Suprapubic skin (tissue), 4 donors: ENCODE results near the gene DUOXA1. TPM values are rescaled to one million over a fixed set of nuclear protein-coding genes. Genes with fewer than 3 reads are reported as not detected.
A peak's percentile ranks its signal among the peaks of the same experiment; 100 is the strongest.

ENCODE experiments used
- DNase-seq, 2 donors: peaks; one replicate each; pipeline ENCODE4 v3.0.0-alpha.2; 2019; ENCODE audit warnings: low spot score in 2 of 2
- H3K27ac ChIP-seq: fragments of 200-600 bp; sonication (generic); one replicate; pipeline ENCODE4 v1.5.1; 2019
- H3K27me3 ChIP-seq: fragments of 200-600 bp; sonication (generic); one replicate; pipeline ENCODE4 v1.5.1; 2019
- H3K36me3 ChIP-seq: fragments of 200-600 bp; sonication (generic); one replicate; pipeline ENCODE4 v1.5.1; 2019
- H3K4me1 ChIP-seq: fragments of 200-600 bp; sonication (generic); one replicate; pipeline ENCODE4 v1.5.1; 2019
- H3K4me3 ChIP-seq: fragments of 200-600 bp; sonication (generic); one replicate; pipeline ENCODE4 v1.5.1; 2019; ENCODE audit warnings: mild to moderate bottlenecking
- H3K9me3 ChIP-seq: fragments of 200-600 bp; sonication (generic); one replicate; pipeline ENCODE4 v1.5.1; 2019
- CTCF ChIP-seq, 2 donors: fragments of 200-600 bp in 1 of 2; fragments of 450-650 bp in 1 of 2; sonication (generic) in 1 of 2; IDR thresholded peaks; one replicate each; pipeline ENCODE4 v1.5.1; 2016 to 2019; ENCODE audit warnings: antibody characterized with exemption in 2 of 2, mild to moderate bottlenecking in 1 of 2, moderate library complexity in 1 of 2
- EP300 ChIP-seq: sonication (generic); formaldehyde crosslinking; IDR thresholded peaks from one replicate; pipeline ENCODE4 v1.6.1; 2017; ENCODE audit warnings: antibody characterized with exemption
- POLR2A ChIP-seq, 2 donors: fragments of 450-650 bp; IDR thresholded peaks; one replicate each; pipeline ENCODE4 v1.6.1; 2017; ENCODE audit warnings: antibody characterized with exemption in 2 of 2, mild to moderate bottlenecking in 2 of 2, moderate library complexity in 2 of 2
- POLR2AphosphoS5 ChIP-seq, 3 donors: sonication (generic); formaldehyde crosslinking; IDR thresholded peaks; one replicate each; pipeline ENCODE4 v1.6.1; 2017; ENCODE audit warnings: antibody characterized with exemption in 3 of 3
- WGBS: methylation state at CpG from one replicate; pipeline ENCODE4 v1.1.5; 2018; 5-methylcytosine and 5-hydroxymethylcytosine counted together
- total RNA-seq, 4 donors: library from RNA; depleted of rRNA; stranded (reverse); fragments of >200 nt; gene quantifications; one replicate each; pipeline ENCODE4 v1.1.0, GENCODE V29; 2016

The DUOXA1 gene
- total RNA-seq, 4 donors from 2014 or later: 65.6 to 178 (median 89.6) TPM

GRCh38 chr15:45101749-45102148 lies 27.9 kb downstream of the DUOXA1 start:
- TF ChIP-seq POLR2AphosphoS5 (IDR thresholded peaks at IDR 0.05) (no peak), CTCF (IDR thresholded peaks at IDR 0.05) (no peak), POLR2A (IDR thresholded peaks at IDR 0.05) (no peak)

GRCh38 chr15:45100884-45101625 lies 28.6 kb downstream of the DUOXA1 start:
- Histone ChIP-seq H3K4me3 (no peak overlapping the region), H3K27ac (no peak overlapping the region), H3K36me3 (no peaks in the 10 kb centered on the region), H3K9me3 (no peaks in the 10 kb centered on the region), H3K27me3 (no peaks in the 10 kb centered on the region), H3K4me1 (no peaks in the 10 kb centered on the region)
- 83% methylated on average over 7 of the region's 7 CpGs for WGBS
- TF ChIP-seq EP300 (no peak), POLR2AphosphoS5 (IDR thresholded peaks at IDR 0.05) (no peak), CTCF (IDR thresholded peaks at IDR 0.05) (no peak), POLR2A (IDR thresholded peaks at IDR 0.05) (no peak)
- DNase-seq: no peak

More at GRCh38 chr15:45101749-45102148, 27.9 kb downstream of the DUOXA1 start:
- peak in 1 of 2 donors; percentile 41 for DNase-seq
- Histone ChIP-seq H3K4me3 (no peak overlapping the region), H3K27ac (no peak overlapping the region), H3K4me1 (no peaks in the 10 kb centered on the region), H3K9me3 (no peaks in the 10 kb centered on the region), H3K36me3 (no peaks in the 10 kb centered on the region), H3K27me3 (peaks cover 2% of the 10 kb centered on the region)
- 91% methylated on average over 12 of the region's 12 CpGs for WGBS

GRCh38 chr15:45099549-45100165 lies 30.0 kb downstream of the DUOXA1 start:
- 87% methylated on average over 19 of the region's 23 CpGs for WGBS
- H3K4me1 ChIP-seq: no peaks in the 10 kb centered on the region
- TF ChIP-seq CTCF (IDR thresholded peaks at IDR 0.05) (no peak), EP300 (no peak), POLR2AphosphoS5 (IDR thresholded peaks at IDR 0.05) (no peak), POLR2A (IDR thresholded peaks at IDR 0.05) (no peak)
- no peak overlapping the region for H3K27ac ChIP-seq
- H3K4me3 ChIP-seq: no peak overlapping the region
- DNase-seq: peak in 1 of 2 donors; percentile 49
- H3K27me3 ChIP-seq: no peaks in the 10 kb centered on the region
- H3K36me3 ChIP-seq: no peaks in the 10 kb centered on the region
- no peaks in the 10 kb centered on the region for H3K9me3 ChIP-seq

- no peaks in the 10 kb centered on the region for H3K4me1 ChIP-seq
- no peaks in the 10 kb centered on the region for H3K27me3 ChIP-seq
- no peak overlapping the region for H3K4me3 ChIP-seq
- DNase-seq: peak in 1 of 2 donors; percentile 47
- no peaks in the 10 kb centered on the region for H3K9me3 ChIP-seq
- TF ChIP-seq POLR2AphosphoS5 (IDR thresholded peaks at IDR 0.05): no peak
- TF ChIP-seq CTCF (IDR thresholded peaks at IDR 0.05): no peak
- no peak for TF ChIP-seq POLR2A (IDR thresholded peaks at IDR 0.05)
- TF ChIP-seq EP300: no peak
- no peaks in the 10 kb centered on the region for H3K36me3 ChIP-seq
- H3K27ac ChIP-seq: no peak overlapping the region
- 97% methylated on average over 7 of the region's 7 CpGs for WGBS
Measured at GRCh38 chr15:45097466-45097865, 32.2 kb downstream of the DUOXA1 start.

GRCh38 chr15:45095661-45096060 lies 34.0 kb downstream of the DUOXA1 start:
- H3K4me1 ChIP-seq: no peaks in the 10 kb centered on the region
- H3K9me3 ChIP-seq: no peaks in the 10 kb centered on the region
- TF ChIP-seq CTCF (IDR thresholded peaks at IDR 0.05): no peak
- TF ChIP-seq POLR2AphosphoS5 (IDR thresholded peaks at IDR 0.05): no peak
- no peak for TF ChIP-seq EP300
- TF ChIP-seq POLR2A (IDR thresholded peaks at IDR 0.05): no peak
- no peak overlapping the region for H3K4me3 ChIP-seq
- WGBS: 96% methylated on average over 11 of the region's 11 CpGs
- H3K27ac ChIP-seq: no peak overlapping the region
- H3K27me3 ChIP-seq: no peaks in the 10 kb centered on the region
- no peaks in the 10 kb centered on the region for H3K36me3 ChIP-seq
- DNase-seq: peak in 1 of 2 donors; percentile 50
